Activated naive CD4-positive, alpha-beta T cell treated with anti-CD3 and anti-CD28 coated beads for 36 hours (primary cell): ENCODE results near the gene ZNF764. TPM values are rescaled to one million over a fixed set of nuclear protein-coding genes. Genes with fewer than 3 reads are reported as not detected.
A peak's percentile ranks its signal among the peaks of the same experiment; 100 is the strongest.
"Not testable (repeated sequence)": the region's sequence is repeated elsewhere in the genome, so short reads cannot be mapped to it uniquely, and the experiment has no call there.

Experiments
- CTCF ChIA-PET: fragments of 350-600 bp; sonication (Branson Sonifier 250); formaldehyde crosslinking; loops from one replicate; lab custom pipeline; 2021; ENCODE audit warnings: antibody characterized with exemption; lab: Charles Lee
- DNase-seq: peaks from one replicate; pipeline ENCODE4 v3.0.0-alpha.2; 2020
- H3K27ac Mint-ChIP-seq: one replicate; pipeline ENCODE4 v1.8.0; 2021; ENCODE audit warnings: mild to moderate bottlenecking, mixed read lengths
- H3K27me3 Mint-ChIP-seq: one replicate; pipeline ENCODE4 v1.8.0; 2021; ENCODE audit warnings: low read depth, mixed read lengths
- H3K36me3 Mint-ChIP-seq: one replicate; pipeline ENCODE4 v1.8.0; 2021; ENCODE audit warnings: low read depth, mixed read lengths
- H3K4me1 Mint-ChIP-seq: one replicate; pipeline ENCODE4 v1.8.0; 2021; ENCODE audit warnings: low read depth, mixed read lengths
- H3K4me3 Mint-ChIP-seq: one replicate; pipeline ENCODE4 v1.8.0; 2021; ENCODE audit warnings: mild to moderate bottlenecking, moderate library complexity, mixed read lengths
- H3K9me3 Mint-ChIP-seq: one replicate; pipeline ENCODE4 v1.8.0; 2021; ENCODE audit warnings: mixed read lengths
- intact Hi-C: fragments of 100-400 bp; cut with micrococcal nuclease; formaldehyde crosslinking; loops from one replicate; pipeline ENCODE4 v1.15.1; 2023
- total RNA-seq, 2 experiments: library from RNA; stranded (reverse); gene quantifications; one replicate each; pipeline ENCODE4 v1.2.3, GENCODE V29; 2021

The ZNF764 gene
- total RNA-seq, 2 experiments from 2014 or later: 7.6 to 9.5 TPM

DNA sequence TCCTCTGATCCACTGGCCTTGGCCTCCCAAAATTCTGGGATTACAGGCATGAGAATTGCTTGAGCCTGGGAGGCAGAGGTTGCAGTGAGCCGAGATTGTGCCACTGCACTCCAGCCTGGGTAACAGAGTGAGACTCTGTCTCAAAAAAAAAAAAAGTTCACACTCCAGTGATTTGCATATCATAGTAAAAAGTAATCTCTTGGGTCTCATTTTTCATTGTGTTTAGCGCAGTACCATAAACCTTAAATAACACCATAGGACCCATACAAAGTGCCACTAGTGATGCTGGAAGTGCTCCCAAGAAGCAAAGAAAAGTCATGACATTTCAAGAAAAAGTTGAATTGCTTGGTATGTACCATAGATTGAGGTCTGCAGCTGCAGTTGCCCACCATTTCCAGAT is 31.4 kb upstream of the ZNF764 start:
- H3K9me3 Mint-ChIP-seq, H3K27me3 Mint-ChIP-seq, DNase-seq, CTCF ChIA-PET, H3K27ac Mint-ChIP-seq, H3K4me3 Mint-ChIP-seq, intact Hi-C loops: not testable (repeated sequence)
- peaks cover 11% of the 10 kb centered on the region for H3K36me3 Mint-ChIP-seq
- H3K4me1 Mint-ChIP-seq: peaks cover 16% of the 10 kb centered on the region

DNA sequence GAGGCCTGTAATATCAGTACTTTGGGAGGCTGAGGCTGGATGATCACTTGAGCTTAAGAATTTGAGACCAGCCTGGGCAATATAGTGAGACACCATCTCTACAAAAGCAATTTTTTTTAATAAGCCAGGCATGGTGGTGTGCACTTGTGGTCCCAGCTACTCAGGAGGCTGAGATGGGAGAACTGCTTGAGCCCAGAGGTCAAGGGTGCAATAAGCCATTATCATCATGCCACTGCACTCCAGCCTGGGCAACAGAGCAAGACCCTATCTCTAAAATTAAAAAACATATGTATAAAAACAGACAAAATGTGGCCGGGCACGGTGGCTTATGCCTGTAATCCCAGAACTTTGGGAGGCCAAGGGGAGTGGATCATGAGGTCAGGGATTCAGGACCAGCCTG is 30.5 kb upstream of the ZNF764 start:
- DNase-seq: no peak
- Mint-ChIP-seq H3K27me3 (no peaks in the 10 kb centered on the region), H3K36me3 (peaks cover 13% of the 10 kb centered on the region), H3K4me3 (no peak overlapping the region), H3K4me1 (peaks cover 20% of the 10 kb centered on the region), H3K9me3 (no peaks in the 10 kb centered on the region), H3K27ac (no peak overlapping the region)
- CTCF ChIA-PET: interaction anchor here (0.6 kb wide), 1 partner anchor 9 kb away, joined by 3 read pairs; no protein-coding TSS in a partner anchor
- intact Hi-C loops: no loop called here

DNA sequence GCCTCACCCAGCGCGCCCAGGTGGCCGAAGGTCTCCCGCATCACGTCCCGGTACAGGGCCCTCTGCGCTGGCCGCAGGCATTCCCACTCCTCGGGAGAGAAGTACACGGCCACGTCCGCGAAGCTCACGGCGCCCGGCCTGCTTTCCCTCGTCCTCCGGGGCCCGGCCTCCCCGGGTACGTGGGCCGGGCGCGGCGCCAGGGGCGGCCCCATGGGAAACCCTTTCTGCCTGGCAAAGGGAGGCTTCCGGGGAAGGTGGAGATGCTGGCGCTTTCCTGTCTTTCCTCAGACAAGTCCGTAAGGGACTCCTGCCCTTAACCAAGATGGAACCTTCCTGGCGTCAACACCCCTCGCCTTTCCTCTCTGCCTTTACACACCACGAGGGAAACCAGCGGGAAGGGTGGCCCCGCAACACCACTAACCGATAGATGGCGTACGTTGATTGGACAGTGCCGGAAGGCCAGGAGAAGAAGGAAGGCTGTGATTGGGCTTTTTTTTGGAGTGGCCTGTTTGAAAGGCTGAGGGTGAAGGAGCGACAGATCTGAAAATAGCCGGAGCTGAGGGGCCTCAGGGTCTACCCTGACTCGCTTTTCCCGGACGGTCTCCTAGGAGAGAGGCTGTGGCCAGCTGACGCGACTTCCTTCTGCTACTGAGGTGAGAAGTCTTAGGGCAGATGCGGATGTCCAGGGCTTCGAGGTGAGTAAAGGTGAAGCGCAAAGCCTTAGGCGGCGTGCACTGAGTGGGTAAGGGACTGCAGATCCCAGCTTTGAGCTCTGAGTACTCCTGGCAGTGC is 27.4 kb upstream of the ZNF764 start, which contains the start of gene ZNF785:
Gene ZNF785 (minus strand): TSS at position 298 of the 792 bp plus-strand sequence. CDS start 86 bp downstream, at position 212.
- Mint-ChIP-seq H3K27ac (peak within 1 kb of the TSS; percentile 90), H3K9me3 (no peaks in the 10 kb centered on the region), H3K27me3 (no peaks in the 10 kb centered on the region), H3K4me1 (peaks cover 32% of the 10 kb centered on the region), H3K4me3 (peak within 1 kb of the TSS; percentile 90), H3K36me3 (peaks cover 26% of the 10 kb centered on the region)
- CTCF ChIA-PET: interaction anchor here (0.8 to 2.6 kb wide), 7 partner anchors 13 to 168 kb away, joined by 3 to 11 read pairs (median 7); partner anchors contain the start of genes ZNF688 and ZNF747
- peak; percentile 98 for DNase-seq
- intact Hi-C loops: loop anchor here (1.0 to 2.0 kb wide), 8 partner anchors 13 to 155 kb away; partner anchors contain the start of genes DCTPP1, PRR14, ZNF689 and ZNF747

DNA sequence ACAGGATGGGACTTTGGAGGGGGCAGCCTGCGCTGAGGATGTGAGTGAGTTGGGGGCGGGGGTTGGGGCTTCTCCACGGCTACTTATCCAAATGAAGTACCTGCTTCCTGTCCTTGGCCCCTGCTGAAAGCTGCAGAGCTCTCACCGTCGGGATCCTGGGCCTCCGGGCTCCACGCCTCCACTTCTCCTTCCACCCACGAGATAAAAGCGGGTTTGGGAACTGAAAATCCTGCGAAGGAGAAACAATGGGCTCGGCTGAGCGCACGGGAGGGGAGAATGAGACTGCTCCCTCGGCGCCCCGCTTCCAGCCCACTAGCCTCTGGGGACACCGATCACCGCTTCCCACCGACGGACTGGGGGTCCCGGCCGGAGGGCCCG is 26.8 kb upstream of the ZNF764 start:
- Mint-ChIP-seq H3K27me3 (no peaks in the 10 kb centered on the region), H3K9me3 (no peaks in the 10 kb centered on the region), H3K4me1 (peaks cover 32% of the 10 kb centered on the region), H3K36me3 (peaks cover 26% of the 10 kb centered on the region), H3K4me3 (peak overlapping the region; percentile 90), H3K27ac (peak overlapping the region; percentile 81)
- intact Hi-C loops: loop anchor here (1.0 to 2.0 kb wide), 8 partner anchors 13 to 155 kb away; partner anchors contain the start of genes DCTPP1, PRR14, ZNF689 and ZNF747
- DNase-seq: peak; percentile 37
- CTCF ChIA-PET: interaction anchor here (0.8 to 2.0 kb wide), 7 partner anchors 9 to 136 kb away, joined by 3 to 11 read pairs (median 3); partner anchors contain the start of genes ZNF688 and ZNF764

DNA sequence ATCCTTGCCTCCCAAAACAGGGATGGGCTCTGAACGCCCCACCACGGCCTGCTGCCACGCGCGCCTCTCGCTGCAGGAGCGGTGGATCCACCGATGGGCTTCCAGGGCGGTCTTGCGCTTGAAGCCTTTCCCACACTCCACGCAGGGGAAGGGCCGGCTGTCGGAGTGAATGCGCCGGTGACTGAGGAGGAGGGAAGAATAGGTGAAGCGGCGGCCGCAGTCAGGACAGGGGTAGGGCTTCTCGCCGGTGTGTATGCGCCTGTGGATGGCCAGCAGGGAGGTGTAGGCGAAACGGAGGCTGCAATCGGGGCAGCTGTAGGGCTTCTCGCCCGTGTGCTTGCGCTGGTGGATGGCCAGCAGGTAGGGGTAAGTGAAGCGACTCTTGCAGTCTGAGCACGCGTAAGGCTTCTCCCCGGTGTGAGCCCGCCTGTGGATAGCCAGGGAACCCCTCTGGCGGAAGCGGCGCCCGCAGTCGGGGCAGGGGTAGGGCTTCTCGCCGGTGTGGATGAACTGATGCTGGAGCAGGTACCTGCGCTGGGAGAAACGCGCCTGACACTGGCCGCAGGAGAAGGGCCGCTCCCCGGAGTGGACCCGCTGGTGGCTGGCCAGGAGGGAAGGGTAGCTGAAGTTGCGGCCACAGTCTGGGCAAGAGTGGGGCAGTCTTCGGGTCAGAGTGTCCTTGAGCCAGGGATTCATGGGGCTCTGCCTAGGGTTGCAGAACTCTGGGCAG is 24.6 kb upstream of the ZNF764 start:
- intact Hi-C loops: no loop called here
- CTCF ChIA-PET: no interaction called here

DNA sequence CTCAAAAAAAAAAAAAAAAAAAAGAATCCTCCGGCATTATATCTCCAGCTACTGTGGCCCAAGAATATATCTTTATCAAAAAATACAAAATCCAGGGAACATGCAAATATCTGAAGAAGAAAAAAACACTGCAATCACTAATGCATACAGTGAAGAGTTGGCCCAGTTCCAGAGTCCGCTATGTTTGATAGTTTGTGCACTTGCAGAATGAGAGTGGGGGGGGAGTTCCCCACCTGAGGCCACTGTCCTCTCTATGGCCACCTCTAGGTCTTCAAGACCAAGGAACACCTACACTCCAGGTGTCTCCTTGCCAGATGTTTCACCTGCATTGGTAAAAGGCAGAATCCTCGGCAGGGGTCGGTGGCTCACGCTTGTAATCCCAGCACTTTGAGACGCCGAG is 23.3 kb upstream of the ZNF764 start:
- Mint-ChIP-seq H3K9me3 (no peaks in the 10 kb centered on the region), H3K4me3 (no peak overlapping the region), H3K4me1 (peaks cover 23% of the 10 kb centered on the region), H3K27me3 (no peaks in the 10 kb centered on the region), H3K36me3 (peaks cover 25% of the 10 kb centered on the region), H3K27ac (no peak overlapping the region)
- intact Hi-C loops: no loop called here
- DNase-seq: no peak
- CTCF ChIA-PET: no interaction called here

More for the DNA sequence above, 24.6 kb upstream of the ZNF764 start:
- H3K27ac Mint-ChIP-seq: no peak overlapping the region
- H3K9me3 Mint-ChIP-seq: no peaks in the 10 kb centered on the region
- peaks cover 32% of the 10 kb centered on the region for H3K4me1 Mint-ChIP-seq
- H3K4me3 Mint-ChIP-seq: no peak overlapping the region
- no peaks in the 10 kb centered on the region for H3K27me3 Mint-ChIP-seq
- no peak for DNase-seq
- peaks cover 32% of the 10 kb centered on the region for H3K36me3 Mint-ChIP-seq

DNA sequence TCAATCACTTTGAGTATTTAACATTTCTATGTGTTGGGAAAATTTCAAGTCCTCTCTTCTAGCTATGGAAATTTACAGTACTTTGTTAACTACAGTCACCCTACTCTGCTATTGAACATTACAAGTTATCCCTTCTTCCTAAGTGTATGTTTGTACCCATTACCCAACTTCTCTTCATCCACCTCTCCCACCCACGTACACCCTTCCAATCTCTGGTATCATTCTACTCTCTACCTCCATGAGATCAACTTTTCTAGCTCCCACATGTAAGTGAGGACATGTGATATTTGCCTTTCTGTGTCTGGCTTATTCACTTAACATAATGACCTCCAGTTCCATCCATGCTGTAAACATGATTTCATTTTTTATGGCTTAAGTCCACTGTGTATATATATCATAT is 16.5 kb upstream of the ZNF764 start:
- peaks cover 34% of the 10 kb centered on the region for H3K4me1 Mint-ChIP-seq
- CTCF ChIA-PET: interaction anchor here (0.6 to 1.3 kb wide), 3 partner anchors 18 to 24 kb away, joined by 3 to 6 read pairs (median 5); no protein-coding TSS in a partner anchor
- no peak overlapping the region for H3K4me3 Mint-ChIP-seq
- peaks cover 12% of the 10 kb centered on the region for H3K36me3 Mint-ChIP-seq
- DNase-seq: no peak
- no peaks in the 10 kb centered on the region for H3K27me3 Mint-ChIP-seq
- intact Hi-C loops: no loop called here
- no peaks in the 10 kb centered on the region for H3K9me3 Mint-ChIP-seq
- H3K27ac Mint-ChIP-seq: no peak overlapping the region

DNA sequence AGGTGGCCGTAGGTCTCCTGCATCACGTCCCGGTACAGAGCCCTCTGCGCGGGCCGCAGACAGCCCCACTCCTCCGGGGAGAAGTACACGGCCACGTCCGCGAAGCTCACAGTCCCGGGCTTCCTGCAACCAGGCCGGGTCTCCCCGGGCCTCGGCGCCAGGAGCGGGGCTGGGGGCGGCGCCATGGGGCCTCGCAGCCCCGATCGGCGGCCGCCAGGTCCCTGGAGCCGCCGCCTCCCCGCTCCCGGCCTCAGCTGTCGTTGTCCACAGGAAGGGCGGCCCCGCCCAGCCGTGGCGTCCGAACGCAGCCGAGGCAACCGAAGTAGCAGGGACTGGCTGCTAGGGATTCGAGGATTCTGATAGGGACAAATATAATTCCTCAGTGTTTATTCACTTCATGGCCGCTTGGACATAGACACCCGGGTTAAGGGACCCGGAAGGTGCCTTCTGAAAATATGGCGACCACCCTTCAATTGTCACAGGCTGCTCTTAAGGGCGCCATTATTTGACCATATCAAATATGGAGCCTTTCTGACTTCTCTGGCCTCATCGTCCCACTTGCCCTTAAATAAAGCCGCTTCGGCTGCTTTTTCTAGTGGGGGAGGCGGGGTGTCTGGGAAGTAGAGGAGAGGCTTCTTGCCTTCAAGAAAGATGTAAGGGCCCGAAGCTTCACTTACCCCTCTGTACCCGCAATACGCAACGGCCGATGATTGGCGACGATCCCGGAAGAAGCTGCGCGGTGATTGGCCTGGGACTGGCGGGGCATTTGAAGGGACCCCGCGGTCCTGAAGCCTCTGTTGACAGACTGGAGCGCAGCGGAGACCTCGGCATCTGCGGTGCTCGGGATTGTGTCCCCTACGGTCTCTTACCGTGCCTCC is 13.5 kb upstream of the ZNF764 start, which contains the start of gene ZNF688:
Gene ZNF688 (minus strand): TSS at position 270 of the 878 bp plus-strand sequence. CDS start 85 bp downstream, at position 185.
- CTCF ChIA-PET: interaction anchor here (0.8 to 2.7 kb wide), 12 partner anchors 11 to 142 kb away, joined by 3 to 11 read pairs (median 4); partner anchors contain the start of genes DCTPP1, ZNF747 and ZNF785
- Mint-ChIP-seq H3K4me1 (peaks cover 59% of the 10 kb centered on the region), H3K36me3 (peaks cover 4% of the 10 kb centered on the region), H3K9me3 (no peaks in the 10 kb centered on the region), H3K27me3 (no peaks in the 10 kb centered on the region), H3K4me3 (peak within 1 kb of the TSS; percentile 89), H3K27ac (peak within 1 kb of the TSS; percentile 94)
- intact Hi-C loops: loop anchor here (1.0 kb wide), 9 partner anchors 13 to 141 kb away; partner anchors contain the start of genes DCTPP1, FBRS, PRR14 and SEPHS2
- peak; percentile 94 for DNase-seq

DNA sequence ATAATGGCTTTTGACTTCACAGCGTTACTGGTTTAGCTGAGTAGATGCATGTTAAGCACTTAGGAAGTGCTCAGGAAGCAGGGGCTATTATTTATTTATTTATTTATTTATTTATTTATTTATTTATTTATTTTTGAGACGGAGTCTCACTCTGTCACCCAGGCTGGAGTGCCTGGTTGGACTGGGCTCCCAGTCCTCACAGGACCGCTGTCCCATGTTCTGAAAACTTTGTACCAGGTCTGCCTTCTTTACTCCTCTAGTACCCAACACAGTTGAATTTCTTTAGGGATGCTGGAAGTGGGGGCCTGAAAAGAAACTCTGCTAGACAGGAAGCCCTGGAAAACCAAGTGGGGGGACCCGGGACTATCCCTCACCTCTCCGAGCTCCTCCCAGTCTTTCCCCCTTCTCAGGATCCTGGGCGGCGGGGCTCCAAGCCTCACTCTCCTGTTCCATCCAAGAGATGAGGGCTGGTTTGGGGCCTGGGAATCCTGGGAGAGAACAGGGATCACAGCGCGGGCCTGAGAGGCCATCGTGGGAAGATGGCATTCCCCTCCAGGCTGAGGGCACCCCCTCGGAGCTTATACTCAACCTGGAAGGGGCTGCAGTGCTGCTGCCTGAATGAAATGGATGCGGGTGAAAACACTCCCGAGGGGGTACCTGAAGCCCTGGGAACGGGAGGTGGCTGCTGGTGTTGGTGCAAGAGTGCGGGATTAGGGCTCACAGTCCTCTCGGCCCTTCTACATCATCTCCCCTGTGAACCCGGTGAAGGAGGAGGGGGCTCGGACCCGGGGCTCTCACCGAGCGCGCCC is 12.7 kb upstream of the ZNF764 start:
- CTCF ChIA-PET: interaction anchor here (1.0 to 2.7 kb wide), 6 partner anchors 14 to 141 kb away, joined by 3 to 11 read pairs (median 6); partner anchors contain the start of genes DCTPP1, ZNF747 and ZNF785
- intact Hi-C loops: loop anchor here (1.0 kb wide), 1 partner anchor 39 kb away; the partner anchor contains the start of gene ZNF689
- H3K27me3 Mint-ChIP-seq: no peaks in the 10 kb centered on the region
- H3K4me1 Mint-ChIP-seq: peaks cover 62% of the 10 kb centered on the region
- no peak for DNase-seq
- peaks cover 4% of the 10 kb centered on the region for H3K36me3 Mint-ChIP-seq
- peak overlapping the region; percentile 90 for H3K27ac Mint-ChIP-seq
- H3K4me3 Mint-ChIP-seq: peak overlapping the region; percentile 81
- no peaks in the 10 kb centered on the region for H3K9me3 Mint-ChIP-seq

DNA sequence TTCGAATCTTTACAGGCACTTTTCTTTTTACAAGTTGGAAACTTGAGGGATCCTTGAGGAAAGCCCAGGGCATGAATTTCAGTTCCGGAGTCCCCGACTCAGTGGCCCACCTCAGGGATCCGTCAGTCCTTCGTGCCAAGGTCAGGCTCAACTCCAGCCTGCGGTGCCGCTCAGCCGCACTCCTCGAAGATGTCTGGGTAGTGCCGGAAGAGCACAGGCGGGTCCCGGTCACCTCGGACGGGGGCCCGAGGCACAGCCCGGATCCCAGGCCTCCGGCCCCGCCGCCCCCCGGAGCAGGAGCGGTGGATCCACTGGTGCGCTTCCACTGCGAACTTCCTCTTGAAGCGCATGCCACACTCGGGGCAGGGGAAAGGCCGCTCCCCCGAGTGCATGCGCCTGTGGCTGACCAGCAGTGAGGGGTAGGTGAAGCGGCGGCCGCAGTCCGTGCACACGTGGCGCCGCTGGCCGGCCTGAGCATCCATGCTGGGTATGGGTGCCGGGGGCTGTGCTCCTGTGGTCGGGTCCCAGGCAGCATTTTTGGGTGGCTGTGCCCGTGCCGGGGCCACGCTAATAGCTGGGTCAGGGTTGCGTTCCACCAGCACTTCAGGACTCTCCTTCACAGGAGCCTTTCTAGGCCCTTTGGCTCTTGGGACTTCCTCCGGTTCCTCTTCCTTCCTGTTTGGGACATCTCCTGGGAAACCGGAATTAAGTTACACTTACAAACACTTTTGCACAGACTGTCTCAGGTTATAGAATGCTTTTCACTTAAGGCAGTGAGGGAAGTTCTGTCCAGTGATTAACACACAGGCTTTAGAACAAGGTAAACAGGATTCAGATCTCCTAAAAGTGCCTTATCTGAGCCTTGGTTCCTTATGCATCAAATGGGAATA is 11.8 kb upstream of the ZNF764 start:
- H3K4me3 Mint-ChIP-seq: peak overlapping the region; percentile 4
- peaks cover 55% of the 10 kb centered on the region for H3K4me1 Mint-ChIP-seq

More for the DNA sequence above, 11.8 kb upstream of the ZNF764 start:
- Mint-ChIP-seq H3K27me3 (no peaks in the 10 kb centered on the region), H3K27ac (peak overlapping the region; percentile 21), H3K9me3 (no peaks in the 10 kb centered on the region), H3K36me3 (peaks cover 4% of the 10 kb centered on the region)
- DNase-seq: no peak
- intact Hi-C loops: no loop called here
- CTCF ChIA-PET: interaction anchor here (1.1 to 2.7 kb wide), 3 partner anchors 15 to 140 kb away, joined by 4 to 11 read pairs (median 4); partner anchors contain the start of genes DCTPP1 and ZNF785
